Loucy (cell line): Measurements from ENCODE around the gene LINC01488.

Source experiments
- H2AFZ ChIP-seq: fragments of 200-600 bp; sonication (generic); 2 replicates; pipeline ENCODE4 v1.6.0; 2016; ENCODE audit warnings: antibody characterized with exemption, mild to moderate bottlenecking, low read length, moderate library complexity
- H3F3A ChIP-seq: fragments of 200-600 bp; 2 replicates; pipeline ENCODE4 v1.6.0; 2016; ENCODE audit warnings: antibody characterized with exemption, low read depth, mild to moderate bottlenecking
- H3K27me3 ChIP-seq: fragments of 200-600 bp; sonication (generic); 2 replicates; pipeline ENCODE4 v1.6.1; 2014; ENCODE audit warnings: low read length, mild to moderate bottlenecking; ENCODE audit not compliant: insufficient read depth, poor library complexity, severe bottlenecking
- H3K36me3 ChIP-seq: fragments of 200-600 bp; sonication (generic); 2 replicates; pipeline ENCODE4 v1.6.1; 2016; ENCODE audit warnings: low read length; ENCODE audit not compliant: insufficient read depth
- H3K4me1 ChIP-seq: fragments of 200-600 bp; sonication (generic); 2 replicates; pipeline ENCODE4 v1.5.1; 2014; ENCODE audit warnings: low read length, mild to moderate bottlenecking; ENCODE audit not compliant: insufficient read depth, poor library complexity, severe bottlenecking
- H3K4me2 ChIP-seq: fragments of 200-600 bp; sonication (generic); 2 replicates; pipeline ENCODE4 v1.6.0; 2014; ENCODE audit warnings: antibody characterized with exemption, low read length, low read depth, mild to moderate bottlenecking; ENCODE audit not compliant: poor library complexity, severe bottlenecking
- H3K4me3 ChIP-seq: fragments of 200-600 bp; sonication (generic); 2 replicates; pipeline ENCODE4 v1.5.1; 2014; ENCODE audit warnings: low read length, mild to moderate bottlenecking, mixed read lengths; ENCODE audit not compliant: poor library complexity, severe bottlenecking
- H3K79me2 ChIP-seq: fragments of 200-600 bp; sonication (generic); 2 replicates; pipeline ENCODE4 v1.6.1; 2014; ENCODE audit warnings: low read length; ENCODE audit not compliant: insufficient read depth
- H3K9ac ChIP-seq: fragments of 200-600 bp; sonication (generic); 2 replicates; pipeline ENCODE4 v1.6.0; 2014; ENCODE audit warnings: mild to moderate bottlenecking, low read depth, low read length, moderate library complexity; ENCODE audit not compliant: poor library complexity, severe bottlenecking
- H3K9me2 ChIP-seq: fragments of 200-600 bp; sonication (generic); replicated peaks from 2 replicates; pipeline ENCODE4 v1.6.1; 2016; ENCODE audit warnings: low read depth, low read length, mixed read lengths
- H3K9me3 ChIP-seq: fragments of 200-600 bp; sonication (generic); 2 replicates; pipeline ENCODE4 v1.6.1; 2014; ENCODE audit warnings: mild to moderate bottlenecking, antibody characterized with exemption, low read length, low read depth; ENCODE audit not compliant: insufficient read depth
- H4K20me1 ChIP-seq: fragments of 200-600 bp; sonication (generic); 2 replicates; pipeline ENCODE4 v1.6.0; 2014; ENCODE audit warnings: antibody characterized with exemption, low read length, mild to moderate bottlenecking; ENCODE audit not compliant: insufficient read depth, poor library complexity, severe bottlenecking
- CTCF ChIP-seq: fragments of 200-600 bp; sonication (generic); conservative IDR thresholded peaks from 2 replicates; pipeline ENCODE4 v1.5.1; 2014; ENCODE audit warnings: mild to moderate bottlenecking, antibody characterized with exemption, low read length
- EZH2phosphoT487 ChIP-seq: fragments of 200-600 bp; IDR thresholded peaks from 2 replicates; pipeline ENCODE4 v1.6.1; 2018; ENCODE audit warnings: antibody characterized with exemption, mild to moderate bottlenecking, moderate library complexity, borderline replicate concordance

Gene LINC01488

GRCh38 chr11:69488543-69488940, 7.1 kb downstream of the LINC01488 start:
- Histone ChIP-seq H3K27me3 (no peaks in the 10 kb centered on the region), H3K79me2 (no peaks in the 10 kb centered on the region)

GRCh38 chr11:69489031-69489745, 7.7 kb downstream of the LINC01488 start:
- Histone ChIP-seq H3K9me2 (no peaks in the 10 kb centered on the region), H3K4me1 (no peaks in the 10 kb centered on the region), H3F3A (no peaks in the 10 kb centered on the region), H3K4me3 (no peak overlapping the region), H3K27me3 (no peaks in the 10 kb centered on the region), H3K36me3 (no peaks in the 10 kb centered on the region), H4K20me1 (no peaks in the 10 kb centered on the region), H3K79me2 (no peaks in the 10 kb centered on the region), H3K9ac (no peak overlapping the region), H3K4me2 (no peak overlapping the region), H3K9me3 (no peaks in the 10 kb centered on the region), H2AFZ (no peak overlapping the region)
- no peak for TF ChIP-seq CTCF
- TF ChIP-seq EZH2phosphoT487, result no peak

More at GRCh38 chr11:69488543-69488940, 7.1 kb downstream of the LINC01488 start:
- no peak overlapping the region for H3K4me2 ChIP-seq
- H3K9me2 ChIP-seq, result no peaks in the 10 kb centered on the region
- H3F3A ChIP-seq, result no peaks in the 10 kb centered on the region
- H3K4me3 ChIP-seq, result no peak overlapping the region
- H2AFZ ChIP-seq, result no peak overlapping the region
- no peak overlapping the region for H3K9ac ChIP-seq
- H3K36me3 ChIP-seq, result no peaks in the 10 kb centered on the region
- no peaks in the 10 kb centered on the region for H3K9me3 ChIP-seq
- TF ChIP-seq EZH2phosphoT487 (no peak), CTCF (no peak)
- H4K20me1 ChIP-seq, result no peaks in the 10 kb centered on the region
- no peaks in the 10 kb centered on the region for H3K4me1 ChIP-seq

- no peaks in the 10 kb centered on the region for H4K20me1 ChIP-seq
- H3K4me3 ChIP-seq, result no peak overlapping the region
- no peaks in the 10 kb centered on the region for H3F3A ChIP-seq
- H3K27me3 ChIP-seq, result no peaks in the 10 kb centered on the region
- H3K4me2 ChIP-seq, result no peak overlapping the region
- H2AFZ ChIP-seq, result no peak overlapping the region
- no peaks in the 10 kb centered on the region for H3K4me1 ChIP-seq
- H3K79me2 ChIP-seq, result no peaks in the 10 kb centered on the region
- TF ChIP-seq EZH2phosphoT487, result no peak
- no peak for TF ChIP-seq CTCF
- H3K36me3 ChIP-seq, result no peaks in the 10 kb centered on the region
- H3K9me3 ChIP-seq, result no peaks in the 10 kb centered on the region
- H3K9ac ChIP-seq, result no peak overlapping the region
- H3K9me2 ChIP-seq, result no peaks in the 10 kb centered on the region
Observed at GRCh38 chr11:69489746-69490365, 8.4 kb downstream of the LINC01488 start.
